Measurements from ENCODE around the gene GIGYF2. TPM values are rescaled to one million over a fixed set of nuclear protein-coding genes. Genes with fewer than 3 reads are reported as not detected.

GIGYF2 gene
- total RNA-seq, 2 experiments from 2014 or later, result 50.5 to 60.9 TPM

- TF ChIP-seq EZH2phosphoT487 (IDR thresholded peaks at IDR 0.05; ENCODE audit: borderline replicate concordance, low read depth, low read length) (no peak), CTCF (conservative IDR thresholded peaks at IDR 0.05; ENCODE audit: low read length) (no peak)
- Histone ChIP-seq H2AFZ (ENCODE audit: low read length) (no peak overlapping the region), H3K4me1 (ENCODE audit: insufficient read depth, low read length, poor library complexity, severe bottlenecking) (no peaks in the 10 kb centered on the region), H3K9me3 (ENCODE audit: low read length) (no peaks in the 10 kb centered on the region), H4K20me1 (ENCODE audit: insufficient read depth, low read length) (no peaks in the 10 kb centered on the region), H3K4me3 (ENCODE audit: low read depth, low read length, poor library complexity, severe bottlenecking) (no peak overlapping the region), H3K36me3 (ENCODE audit: insufficient read depth, low read length) (peaks cover 15% of the 10 kb centered on the region), H3K79me2 (ENCODE audit: insufficient read depth, low read depth, low read length) (no peaks in the 10 kb centered on the region), H3K27ac (ENCODE audit: low read depth, low read length, poor library complexity, severe bottlenecking) (no peak overlapping the region), H3K4me2 (ENCODE audit: low read length) (no peak overlapping the region), H3K9me2 (ENCODE audit: insufficient read depth, low read length) (no peaks in the 10 kb centered on the region)
- no peak for DNase-seq (ENCODE audit: low spot score)
- ChIA-PET CTCF (ENCODE audit: unreplicated experiment) (no interaction called here), POLR2A (no interaction called here)
- no TSS peak for BruUV-seq (replicated peaks)
- intact Hi-C loops (cut with micrococcal nuclease; ENCODE audit: unreplicated experiment), result no loop called here
Measured at GRCh38 chr2:232779465-232779864, 82.3 kb downstream of the GIGYF2 start.

- TF ChIP-seq CTCF (conservative IDR thresholded peaks at IDR 0.05; ENCODE audit: low read length) (no peak), EZH2phosphoT487 (IDR thresholded peaks at IDR 0.05; ENCODE audit: borderline replicate concordance, low read depth, low read length) (no peak)
- POLR2A ChIA-PET, result interaction anchor here (0.7 kb wide), 1 partner anchor 67 kb away, joined by 4 read pairs; no protein-coding TSS in a partner anchor
- H3K79me2 ChIP-seq (ENCODE audit: insufficient read depth, low read depth, low read length), result no peaks in the 10 kb centered on the region
- H3K4me1 ChIP-seq (ENCODE audit: insufficient read depth, low read length, poor library complexity, severe bottlenecking), result no peaks in the 10 kb centered on the region
- CTCF ChIA-PET (ENCODE audit: unreplicated experiment), result no interaction called here
- no peak for DNase-seq (ENCODE audit: low spot score)
- intact Hi-C loops (cut with micrococcal nuclease; ENCODE audit: unreplicated experiment), result no loop called here
- H4K20me1 ChIP-seq (ENCODE audit: insufficient read depth, low read length), result no peaks in the 10 kb centered on the region
- H3K9me3 ChIP-seq (ENCODE audit: low read length), result no peaks in the 10 kb centered on the region
- no peak overlapping the region for H2AFZ ChIP-seq (ENCODE audit: low read length)
- BruUV-seq (replicated peaks), result no TSS peak
- no peak overlapping the region for H3K4me3 ChIP-seq (ENCODE audit: low read depth, low read length, poor library complexity, severe bottlenecking)
- H3K4me2 ChIP-seq (ENCODE audit: low read length), result no peak overlapping the region
- no peak overlapping the region for H3K27ac ChIP-seq (ENCODE audit: low read depth, low read length, poor library complexity, severe bottlenecking)
- H3K36me3 ChIP-seq (ENCODE audit: insufficient read depth, low read length), result peaks cover 15% of the 10 kb centered on the region
- H3K9me2 ChIP-seq (ENCODE audit: insufficient read depth, low read length), result no peaks in the 10 kb centered on the region
Measured at GRCh38 chr2:232779934-232780333, 82.8 kb downstream of the GIGYF2 start.

GRCh38 chr2:232781765-232782164, 84.6 kb downstream of the GIGYF2 start:
- BruUV-seq (replicated peaks), result no TSS peak
- Histone ChIP-seq H4K20me1 (ENCODE audit: insufficient read depth, low read length) (no peaks in the 10 kb centered on the region), H3K4me2 (ENCODE audit: low read length) (no peak overlapping the region), H2AFZ (ENCODE audit: low read length) (no peak overlapping the region), H3K36me3 (ENCODE audit: insufficient read depth, low read length) (peaks cover 15% of the 10 kb centered on the region), H3K9me2 (ENCODE audit: insufficient read depth, low read length) (no peaks in the 10 kb centered on the region), H3K4me1 (ENCODE audit: insufficient read depth, low read length, poor library complexity, severe bottlenecking) (no peaks in the 10 kb centered on the region), H3K4me3 (ENCODE audit: low read depth, low read length, poor library complexity, severe bottlenecking) (no peak overlapping the region), H3K9me3 (ENCODE audit: low read length) (no peaks in the 10 kb centered on the region), H3K27ac (ENCODE audit: low read depth, low read length, poor library complexity, severe bottlenecking) (no peak overlapping the region), H3K79me2 (ENCODE audit: insufficient read depth, low read depth, low read length) (no peaks in the 10 kb centered on the region)
- no peak for DNase-seq (ENCODE audit: low spot score)
- TF ChIP-seq EZH2phosphoT487 (IDR thresholded peaks at IDR 0.05; ENCODE audit: borderline replicate concordance, low read depth, low read length) (no peak), CTCF (conservative IDR thresholded peaks at IDR 0.05; ENCODE audit: low read length) (no peak)
- intact Hi-C loops (cut with micrococcal nuclease; ENCODE audit: unreplicated experiment), result no loop called here
- ChIA-PET POLR2A (no interaction called here), CTCF (ENCODE audit: unreplicated experiment) (no interaction called here)
